GM21529 (cell line): ENCODE results near the gene ACTR1A.

ENCODE experiments used
- ATAC-seq: cut with Tn5 transposase; IDR thresholded peaks from one replicate; pipeline ENCODE4 v1.9.1; 2021; ENCODE audit not compliant: unreplicated experiment

The ACTR1A gene

GRCh38 chr10:102431452-102432124, 70.9 kb downstream of the ACTR1A start:
- no peak for ATAC-seq

GRCh38 chr10:102429468-102429867, 73.0 kb downstream of the ACTR1A start:
- ATAC-seq: no peak
